ENCODE data around the gene DNAH3. TPM values are rescaled to one million over a fixed set of nuclear protein-coding genes. Genes with fewer than 3 reads are reported as not detected.
A peak's percentile ranks its signal among the peaks of the same experiment; 100 is the strongest.

DNAH3 gene
- total RNA-seq, 2 donors from 2014 or later = 0.40 to 0.82 TPM

GRCh38 chr16:20901436-20902112 is 249.1 kb downstream of the DNAH3 start:
- no peak for TF ChIP-seq CTCF (conservative IDR thresholded peaks at IDR 0.05)
- Histone ChIP-seq H3K27ac (ENCODE audit: low read depth, low read length) (peak overlapping the region; percentile 97), H3K4me1 (ENCODE audit: control insufficient read depth, insufficient read depth, low read length) (peaks cover 5% of the 10 kb centered on the region), H3K9ac (ENCODE audit: extremely low read depth, low read length, poor library complexity, severe bottlenecking) (peak overlapping the region; percentile 72), H3K27me3 (ENCODE audit: control insufficient read depth, insufficient read depth, low read length, poor library complexity, severe bottlenecking) (no peaks in the 10 kb centered on the region), H3K36me3 (ENCODE audit: control insufficient read depth, insufficient read depth, low read length) (peaks cover 12% of the 10 kb centered on the region), H3K9me3 (ENCODE audit: control insufficient read depth, low read length) (no peaks in the 10 kb centered on the region), H3K4me3 (ENCODE audit: low read length) (peak overlapping the region; percentile 86)
- Mint-ChIP-seq H3K27me3 (ENCODE audit: insufficient read depth) (no peaks in the 10 kb centered on the region), H3K36me3 (ENCODE audit: low read depth) (peaks cover 17% of the 10 kb centered on the region), H3K9me3 (no peaks in the 10 kb centered on the region), H3K27ac (peak overlapping the region; percentile 97), H3K4me3 (peak overlapping the region; percentile 78), H3K4me1 (peaks cover 34% of the 10 kb centered on the region)
- WGBS, 2 experiments (ENCODE audit: insufficient coverage in 1 of 2, insufficient read length in 1 of 2) = 54 to 66% methylated on average over 11 to 27 of the region's 27 CpGs
- DNase-seq = peak; percentile 75

- H3K27me3 ChIP-seq (ENCODE audit: control insufficient read depth, insufficient read depth, low read length, poor library complexity, severe bottlenecking) = no peaks in the 10 kb centered on the region
- Mint-ChIP-seq H3K27me3 (ENCODE audit: insufficient read depth) (no peaks in the 10 kb centered on the region), H3K36me3 (ENCODE audit: low read depth) (peaks cover 18% of the 10 kb centered on the region), H3K4me1 (peaks cover 34% of the 10 kb centered on the region), H3K9me3 (no peaks in the 10 kb centered on the region), H3K4me3 (peak overlapping the region; percentile 78), H3K27ac (peak overlapping the region; percentile 97)
- H3K4me3 ChIP-seq (ENCODE audit: low read length) = peak overlapping the region; percentile 86
- H3K9me3 ChIP-seq (ENCODE audit: control insufficient read depth, low read length) = no peaks in the 10 kb centered on the region
- 0% methylated on average over 9 to 20 of the region's 20 CpGs for WGBS, 2 experiments (ENCODE audit: insufficient coverage in 1 of 2, insufficient read length in 1 of 2)
- TF ChIP-seq CTCF (conservative IDR thresholded peaks at IDR 0.05) = no peak
- H3K4me1 ChIP-seq (ENCODE audit: control insufficient read depth, insufficient read depth, low read length) = peaks cover 5% of the 10 kb centered on the region
- peak overlapping the region; percentile 72 for H3K9ac ChIP-seq (ENCODE audit: extremely low read depth, low read length, poor library complexity, severe bottlenecking)
- peaks cover 17% of the 10 kb centered on the region for H3K36me3 ChIP-seq (ENCODE audit: control insufficient read depth, insufficient read depth, low read length)
- H3K27ac ChIP-seq (ENCODE audit: low read depth, low read length) = peak overlapping the region; percentile 97
- DNase-seq = no peak
Observed at GRCh38 chr16:20901068-20901435, 249.6 kb downstream of the DNAH3 start.

- peaks cover 21% of the 10 kb centered on the region for H3K36me3 Mint-ChIP-seq (ENCODE audit: low read depth)
- H3K9me3 Mint-ChIP-seq = no peaks in the 10 kb centered on the region
- Histone ChIP-seq H3K9me3 (ENCODE audit: control insufficient read depth, low read length) (no peaks in the 10 kb centered on the region), H3K9ac (ENCODE audit: extremely low read depth, low read length, poor library complexity, severe bottlenecking) (peak within 1 kb of the TSS; percentile 72), H3K4me1 (ENCODE audit: control insufficient read depth, insufficient read depth, low read length) (peaks cover 5% of the 10 kb centered on the region), H3K27me3 (ENCODE audit: control insufficient read depth, insufficient read depth, low read length, poor library complexity, severe bottlenecking) (no peaks in the 10 kb centered on the region), H3K27ac (ENCODE audit: low read depth, low read length) (peak within 1 kb of the TSS; percentile 97), H3K36me3 (ENCODE audit: control insufficient read depth, insufficient read depth, low read length) (peaks cover 23% of the 10 kb centered on the region), H3K4me3 (ENCODE audit: low read length) (peak within 1 kb of the TSS; percentile 90)
- peak within 1 kb of the TSS; percentile 97 for H3K27ac Mint-ChIP-seq
- peak within 1 kb of the TSS; percentile 78 for H3K4me3 Mint-ChIP-seq
- no peak for TF ChIP-seq CTCF (conservative IDR thresholded peaks at IDR 0.05)
- H3K4me1 Mint-ChIP-seq = peaks cover 34% of the 10 kb centered on the region
- 0% methylated on average over 11 to 55 of the region's 62 CpGs for WGBS, 2 experiments (ENCODE audit: insufficient coverage in 1 of 2, insufficient read length in 1 of 2)
- DNase-seq = peak; percentile 99
- H3K27me3 Mint-ChIP-seq (ENCODE audit: insufficient read depth) = no peaks in the 10 kb centered on the region
Observed at GRCh38 chr16:20900299-20901067, 250.2 kb downstream of the DNAH3 start, which contains the start of the genes DCUN1D3 and LYRM1. Gene DCUN1D3 (minus strand): TSS chr16:20900358. CDS start chr16:20862538, 37,820 bp downstream. Gene LYRM1 (plus strand): TSS chr16:20900771. CDS start chr16:20915556, 14,785 bp downstream.

All from endodermal cell (in vitro differentiated cells).